GM18519 (cell line): ENCODE data around the gene LSG1.
"Not testable (repeated sequence)": the region's sequence is repeated elsewhere in the genome, so short reads cannot be mapped to it uniquely, and the experiment has no call there.

ENCODE experiments used
- ATAC-seq: cut with Tn5 transposase; IDR thresholded peaks from one replicate; pipeline ENCODE4 v1.9.1; 2021; ENCODE audit warnings: mild to moderate bottlenecking, moderate library complexity; ENCODE audit not compliant: unreplicated experiment, low FRiP score

Gene LSG1

DNA sequence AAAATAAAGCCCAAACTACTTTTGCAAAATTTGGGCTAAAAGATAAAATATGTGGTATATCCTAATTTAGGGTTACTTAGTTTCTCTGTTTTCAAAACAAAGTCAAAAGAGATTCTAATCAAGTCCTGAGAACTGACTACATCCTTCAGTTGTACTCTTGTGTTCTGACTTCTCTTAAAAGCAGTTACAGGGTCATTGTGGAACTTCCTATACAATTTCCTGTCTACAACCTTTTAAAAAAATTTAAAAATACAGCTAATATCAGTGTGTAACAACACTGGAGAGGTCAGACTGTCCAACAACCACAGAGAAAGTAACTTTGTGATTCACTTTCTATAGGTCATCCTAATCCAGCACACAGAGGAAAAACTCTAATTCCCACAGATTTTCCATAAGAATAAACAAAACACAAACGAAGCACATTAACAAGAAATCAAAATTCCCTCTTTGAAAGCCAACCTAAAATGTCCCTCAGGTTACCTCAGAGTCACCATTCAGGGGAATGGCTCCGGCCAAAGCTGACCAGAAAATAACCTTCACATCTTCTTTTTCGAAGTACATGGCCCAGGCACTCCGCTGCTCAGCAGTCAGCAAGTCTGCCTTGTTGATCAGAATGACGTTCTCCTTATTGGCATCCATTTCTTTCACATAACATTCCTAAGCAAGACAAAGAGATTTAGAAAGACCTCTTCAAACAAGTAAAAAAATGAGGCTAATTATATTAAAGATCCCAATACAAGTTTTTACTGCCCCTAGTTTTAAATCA, 13.3 kb downstream of the LSG1 start:
- ATAC-seq = no peak

DNA sequence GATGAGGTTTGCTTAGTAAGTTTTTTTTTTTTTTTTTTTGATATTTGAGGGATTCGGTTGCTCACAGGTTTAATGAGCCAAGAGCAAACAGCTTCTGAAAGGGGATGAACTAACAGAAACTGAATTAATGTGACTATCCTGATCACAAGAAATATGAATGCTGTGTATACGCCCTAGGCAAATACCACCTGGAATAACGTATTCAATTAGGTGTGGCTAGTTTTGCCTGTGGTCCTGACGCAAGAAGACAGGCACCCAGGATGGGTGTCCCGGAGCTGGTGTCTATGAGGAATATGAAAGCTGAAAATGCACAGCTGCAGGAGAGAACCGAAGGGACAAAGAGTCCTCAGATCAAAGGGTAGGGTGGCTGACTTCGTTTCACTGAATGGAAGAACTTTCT, 14.6 kb downstream of the LSG1 start:
- no peak for ATAC-seq

DNA sequence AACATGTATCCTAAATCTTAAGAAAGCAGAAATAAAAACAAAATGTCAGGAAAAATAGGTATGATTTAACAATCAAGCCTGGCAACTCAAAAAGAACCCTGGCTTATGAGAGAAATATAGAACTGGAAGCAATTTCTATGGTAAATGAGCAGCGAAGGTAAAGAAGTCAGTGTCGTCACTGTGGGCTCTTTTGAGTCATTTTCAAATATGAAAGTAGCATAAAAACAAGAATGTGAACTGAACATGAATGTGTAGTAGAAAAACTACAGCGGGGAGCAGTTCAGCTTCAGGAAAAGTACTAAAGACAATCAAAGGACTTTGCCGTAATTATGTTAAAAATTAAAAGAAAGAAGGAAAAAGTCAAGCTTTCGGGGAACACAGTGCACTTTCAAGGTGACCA, 17.5 kb downstream of the LSG1 start:
- ATAC-seq = no peak

DNA sequence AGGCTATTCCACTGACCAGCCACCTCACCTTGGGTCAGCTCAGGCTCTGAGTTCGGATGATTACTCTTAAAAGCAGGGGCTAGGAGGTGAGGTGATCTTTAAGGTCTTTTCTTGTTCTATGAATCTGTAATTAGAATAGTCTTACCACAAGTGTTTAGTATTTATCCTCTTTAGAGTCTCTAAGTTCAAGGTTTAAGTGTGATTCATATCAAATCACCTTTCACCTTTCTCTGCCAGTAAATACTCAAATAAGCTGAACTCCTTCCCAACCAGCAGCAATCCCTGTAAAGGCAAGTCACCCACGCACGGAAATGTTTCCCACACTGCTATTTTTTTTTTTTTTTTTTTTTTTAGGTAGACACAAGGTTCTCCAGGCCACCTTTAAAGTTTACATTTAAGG, 24.2 kb downstream of the LSG1 start:
- ATAC-seq = no peak

DNA sequence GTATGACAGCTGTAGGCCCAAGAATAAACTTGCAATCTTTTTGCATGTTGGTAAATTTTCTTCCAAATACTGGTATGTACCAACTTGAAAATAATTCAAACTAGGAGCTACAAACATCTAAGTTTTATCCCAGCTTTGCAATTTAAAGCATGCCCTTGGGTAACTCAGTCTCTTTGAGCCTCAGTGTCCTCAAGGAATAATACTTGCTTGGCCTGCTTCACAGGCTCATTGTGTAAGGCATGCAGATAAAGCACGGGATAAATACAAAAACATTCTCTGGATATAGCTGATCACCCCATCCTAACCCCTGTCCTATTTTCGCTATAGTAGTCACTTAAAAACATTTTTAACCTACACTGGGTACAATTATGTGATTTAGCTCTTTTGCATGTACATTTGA, 29.2 kb downstream of the LSG1 start:
- no peak for ATAC-seq

DNA sequence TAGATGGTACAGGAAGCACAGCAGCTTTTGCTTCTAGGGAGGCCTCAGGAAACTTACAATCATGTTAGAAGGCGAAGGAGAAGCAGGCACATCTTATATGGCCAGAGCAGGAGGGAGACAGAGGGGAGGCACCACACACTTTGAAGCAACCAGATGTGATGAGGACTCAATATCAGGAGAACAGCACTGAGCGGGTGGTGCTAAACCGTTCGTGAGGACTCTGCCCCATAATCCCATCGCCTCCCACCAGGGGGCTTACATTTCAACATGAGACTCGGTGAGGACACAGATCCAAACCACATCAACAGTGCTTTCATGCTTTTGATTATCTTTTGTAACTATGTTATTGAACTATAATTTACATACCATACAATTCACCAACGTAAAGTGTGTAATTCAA, 31.2 kb downstream of the LSG1 start:
- ATAC-seq = no peak

DNA sequence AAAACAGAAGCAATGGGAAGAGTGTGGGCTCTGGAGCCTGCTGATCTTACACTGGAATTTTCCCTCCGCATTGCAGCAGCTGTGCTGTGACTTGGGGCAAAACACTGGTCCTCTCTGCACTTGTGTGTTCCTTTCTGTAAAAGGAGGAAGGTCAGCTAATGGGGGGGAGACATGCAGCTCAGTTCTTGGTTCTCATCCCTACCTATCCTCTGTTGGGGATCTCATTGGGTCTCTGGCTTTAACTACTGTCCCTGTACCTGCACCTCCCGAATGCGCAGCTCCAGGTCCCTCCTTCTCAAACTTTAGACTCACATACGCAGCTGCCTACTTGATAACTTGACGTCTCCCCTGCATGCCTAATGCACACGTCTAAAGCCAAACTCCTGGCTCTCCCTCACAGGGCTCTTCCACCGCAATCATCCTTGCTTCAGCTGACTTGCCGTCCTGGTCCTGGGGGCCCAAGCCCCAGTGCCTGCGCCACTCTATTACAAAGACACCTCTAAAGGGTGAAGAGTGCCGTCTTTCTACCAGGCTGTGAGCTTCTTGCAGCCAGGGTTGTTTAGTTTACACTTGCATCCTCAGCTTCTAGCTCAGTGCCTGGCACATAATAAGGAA, 32.9 kb downstream of the LSG1 start:
- no peak for ATAC-seq

DNA sequence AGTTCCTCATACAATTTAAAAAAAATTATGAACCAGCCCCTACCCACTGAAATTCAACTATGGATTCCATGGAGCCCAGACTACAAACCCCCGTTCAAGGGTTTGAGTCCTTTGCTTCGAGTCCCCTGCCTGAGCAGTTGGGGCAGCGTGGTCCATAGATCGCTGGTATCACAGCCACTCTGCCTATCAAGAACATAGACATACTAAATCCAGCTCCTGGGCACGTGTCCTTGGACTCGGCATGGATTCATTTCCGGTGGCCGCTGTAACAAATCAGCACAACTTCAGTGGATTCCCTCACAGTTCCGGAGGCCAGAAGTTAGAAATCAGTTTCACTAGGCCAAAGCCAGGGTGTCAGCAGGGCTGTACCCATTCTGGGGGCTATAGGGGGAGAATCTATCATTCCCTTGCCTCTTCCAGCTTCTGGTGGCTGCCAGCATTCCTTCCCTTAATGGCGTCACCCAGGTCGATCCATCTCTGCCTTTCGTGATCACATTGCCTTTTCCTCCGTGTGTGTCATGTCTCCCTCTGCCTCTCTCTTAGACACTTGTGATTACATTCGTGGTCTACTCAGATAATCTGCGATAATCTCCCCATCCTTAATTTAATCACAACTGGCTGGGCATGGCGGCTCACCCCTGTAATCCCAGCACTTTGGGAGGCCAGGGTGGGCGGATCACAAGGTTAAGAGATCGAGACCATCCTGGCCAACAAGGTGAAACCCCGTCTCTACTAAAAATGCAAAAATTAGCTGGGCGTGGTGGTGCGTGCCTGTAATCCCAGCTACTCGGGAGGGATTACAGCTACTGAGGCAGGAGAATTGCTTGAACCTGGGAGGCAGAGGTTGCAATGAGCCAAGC, 34.2 kb downstream of the LSG1 start:
- ATAC-seq = no peak

DNA sequence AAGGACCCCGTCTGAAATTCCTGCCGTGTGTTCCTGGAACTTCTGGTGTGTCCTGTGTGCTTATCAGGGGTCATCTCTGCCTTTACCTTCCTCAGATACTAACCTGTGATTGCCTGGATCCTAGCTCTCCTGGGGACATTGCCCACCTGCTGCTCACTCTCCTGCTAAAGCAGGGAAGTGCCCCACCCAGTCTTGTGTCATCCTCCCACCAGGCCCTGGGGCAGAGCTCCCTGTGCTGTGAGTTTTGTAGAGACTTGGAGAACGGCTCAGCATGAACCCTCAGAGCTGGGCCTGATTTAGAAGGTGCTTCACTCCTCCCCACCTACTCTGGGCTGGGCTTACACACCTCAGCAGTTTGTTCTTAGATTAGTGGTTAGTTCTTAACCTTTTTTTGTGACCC, 34.9 kb downstream of the LSG1 start:
- no peak for ATAC-seq

DNA sequence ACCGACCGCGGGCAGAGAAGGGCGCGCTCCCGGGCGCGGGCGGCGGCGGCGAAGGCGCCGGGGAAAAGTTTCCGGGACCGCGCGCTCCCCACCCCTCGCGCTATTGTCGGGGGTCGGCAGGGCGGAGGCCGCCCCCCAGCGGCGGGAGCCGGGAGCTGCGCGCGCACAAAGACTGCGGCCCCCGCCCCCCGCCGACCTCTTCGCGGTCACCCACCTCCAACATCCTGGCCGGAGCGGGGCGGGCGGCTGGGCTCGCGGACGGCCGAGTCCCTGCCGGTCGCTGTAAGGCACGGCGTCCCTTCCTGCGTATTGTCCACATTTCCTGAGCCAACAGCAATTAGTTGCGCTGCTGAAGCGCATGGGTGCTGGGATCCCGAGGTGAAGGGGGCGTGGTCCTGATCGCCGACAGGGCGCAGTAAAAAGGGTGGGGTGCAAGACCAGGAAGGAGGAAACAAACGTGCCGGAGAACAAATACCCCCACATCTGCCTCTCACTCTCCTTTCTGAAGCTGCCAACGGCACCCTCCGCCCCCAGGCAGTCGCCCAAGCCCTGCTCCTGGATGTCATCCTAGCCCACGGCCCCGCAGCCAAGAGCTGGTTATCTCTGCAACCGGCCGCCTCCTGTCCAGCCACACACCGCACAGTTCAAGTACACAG, 38.5 kb downstream of the LSG1 start, which contains the start of gene TMEM44:
TMEM44 (minus strand) TSS at position 71 of the 656 bp plus-strand sequence. CDS start 204 bp downstream, outside the sequence.
- ATAC-seq = peak; percentile 63

DNA sequence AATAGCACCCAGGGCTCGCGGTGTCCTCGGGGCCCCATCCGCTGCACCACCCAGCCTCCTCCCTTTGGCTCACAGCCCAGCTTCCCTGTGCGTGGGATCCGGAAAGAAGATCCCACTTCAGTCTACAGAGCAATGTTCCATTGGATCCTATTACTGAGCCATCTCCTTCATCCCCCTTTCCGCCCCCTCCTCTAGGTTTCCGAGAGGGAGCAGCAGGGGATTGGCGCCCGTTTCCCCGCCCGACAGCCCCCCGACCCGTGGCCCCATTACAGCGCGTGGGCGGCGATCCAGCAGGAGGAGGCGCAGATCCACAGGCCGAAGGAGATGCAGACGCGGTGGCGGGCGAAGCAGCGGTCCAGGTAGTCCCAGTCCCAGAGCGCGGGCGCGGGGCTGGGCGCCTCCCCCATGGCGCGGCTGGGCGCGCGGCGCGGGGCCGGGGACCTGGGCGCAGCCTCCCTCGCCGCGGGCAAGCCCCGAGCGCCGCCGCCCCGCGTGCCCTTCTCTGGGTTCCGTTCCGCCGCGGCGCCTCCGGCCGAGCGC, 39.1 kb downstream of the LSG1 start:
- ATAC-seq = peak; percentile 40

DNA sequence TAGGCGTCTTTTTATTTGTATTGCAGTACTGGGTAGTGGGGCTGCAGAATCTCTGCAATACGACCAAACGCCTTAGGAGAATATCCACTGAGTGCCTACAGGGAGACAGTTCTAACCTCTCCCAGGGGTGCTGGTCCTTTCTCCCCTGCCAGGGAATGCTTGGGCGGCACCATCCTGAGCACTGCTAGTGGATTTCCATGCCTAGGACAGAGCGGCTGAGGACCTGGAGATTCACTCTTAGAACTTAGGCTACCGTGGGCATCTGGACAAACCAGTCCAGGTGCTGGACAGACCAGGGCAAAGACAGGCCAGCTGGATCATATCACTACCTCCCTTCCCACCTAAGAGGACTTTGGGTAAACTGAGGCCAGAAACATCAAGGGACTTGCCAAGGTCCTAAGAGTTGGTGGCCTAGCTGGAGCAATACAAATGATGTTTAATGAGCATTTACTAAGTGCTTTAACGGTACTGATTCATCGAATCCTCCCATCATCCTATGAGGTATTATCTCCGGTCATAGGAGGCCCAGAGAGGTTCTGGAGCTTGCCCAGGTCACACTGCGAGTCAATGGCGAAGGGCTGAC, 39.7 kb downstream of the LSG1 start:
- ATAC-seq = no peak

DNA sequence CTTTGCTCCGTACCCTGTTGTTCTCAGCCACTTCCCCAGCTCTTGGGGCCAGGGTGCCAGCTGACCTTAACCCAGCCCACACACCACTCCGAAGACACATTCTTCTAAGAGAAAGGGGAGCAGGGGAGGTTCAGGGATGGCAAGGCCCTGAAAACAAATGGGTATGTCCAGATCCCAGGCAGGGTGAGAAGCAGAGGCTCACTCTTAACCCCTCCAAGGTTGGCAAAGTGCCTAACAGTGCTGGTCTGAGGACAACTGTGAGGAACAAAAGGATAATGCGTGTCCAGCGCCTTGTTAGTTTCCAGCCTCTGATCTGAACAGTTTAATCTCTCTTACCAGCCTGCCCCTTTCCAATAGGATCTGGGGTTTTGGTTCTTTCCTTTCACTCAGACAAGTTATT, 40.3 kb downstream of the LSG1 start:
- ATAC-seq = no peak

DNA sequence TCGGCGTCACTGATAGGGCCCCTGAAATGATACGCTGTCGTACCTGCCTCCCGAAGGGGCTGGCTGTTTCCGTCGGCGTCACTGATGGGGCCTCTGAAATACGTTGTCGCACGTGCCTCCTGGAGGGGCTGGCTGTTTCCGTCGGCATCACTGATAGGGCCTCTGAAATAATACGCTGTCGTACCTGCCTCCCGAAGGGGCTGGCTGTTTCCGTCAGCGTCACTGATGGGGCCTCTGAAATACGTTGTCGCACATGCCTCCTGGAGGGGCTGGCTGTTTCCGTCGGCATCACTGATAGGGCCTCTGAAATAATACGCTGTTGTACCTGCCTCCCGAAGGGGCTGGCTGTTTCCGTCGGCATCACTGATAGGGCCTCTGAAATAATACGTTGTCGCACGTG, 41.3 kb downstream of the LSG1 start:
- ATAC-seq = not testable (repeated sequence)

DNA sequence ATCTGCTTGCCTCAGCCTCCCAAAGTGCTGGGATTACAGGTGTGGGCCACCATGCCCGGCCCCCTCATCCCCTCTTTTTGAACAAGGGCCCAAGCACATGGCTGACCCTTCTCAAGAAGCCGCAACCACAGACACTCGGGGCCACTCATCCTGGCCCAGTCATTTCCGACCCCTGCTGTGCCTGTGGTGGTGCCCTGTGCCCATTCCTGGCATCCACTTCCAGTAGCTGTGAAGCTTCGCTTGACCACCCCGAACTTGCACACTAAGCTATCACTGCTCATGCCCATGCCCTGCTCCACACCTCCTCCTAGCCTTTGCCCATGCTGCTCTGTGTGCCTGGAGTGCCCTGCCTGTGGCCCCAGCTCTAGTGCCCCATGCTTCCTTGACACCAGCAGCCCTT, 47.0 kb downstream of the LSG1 start:
- no peak for ATAC-seq

DNA sequence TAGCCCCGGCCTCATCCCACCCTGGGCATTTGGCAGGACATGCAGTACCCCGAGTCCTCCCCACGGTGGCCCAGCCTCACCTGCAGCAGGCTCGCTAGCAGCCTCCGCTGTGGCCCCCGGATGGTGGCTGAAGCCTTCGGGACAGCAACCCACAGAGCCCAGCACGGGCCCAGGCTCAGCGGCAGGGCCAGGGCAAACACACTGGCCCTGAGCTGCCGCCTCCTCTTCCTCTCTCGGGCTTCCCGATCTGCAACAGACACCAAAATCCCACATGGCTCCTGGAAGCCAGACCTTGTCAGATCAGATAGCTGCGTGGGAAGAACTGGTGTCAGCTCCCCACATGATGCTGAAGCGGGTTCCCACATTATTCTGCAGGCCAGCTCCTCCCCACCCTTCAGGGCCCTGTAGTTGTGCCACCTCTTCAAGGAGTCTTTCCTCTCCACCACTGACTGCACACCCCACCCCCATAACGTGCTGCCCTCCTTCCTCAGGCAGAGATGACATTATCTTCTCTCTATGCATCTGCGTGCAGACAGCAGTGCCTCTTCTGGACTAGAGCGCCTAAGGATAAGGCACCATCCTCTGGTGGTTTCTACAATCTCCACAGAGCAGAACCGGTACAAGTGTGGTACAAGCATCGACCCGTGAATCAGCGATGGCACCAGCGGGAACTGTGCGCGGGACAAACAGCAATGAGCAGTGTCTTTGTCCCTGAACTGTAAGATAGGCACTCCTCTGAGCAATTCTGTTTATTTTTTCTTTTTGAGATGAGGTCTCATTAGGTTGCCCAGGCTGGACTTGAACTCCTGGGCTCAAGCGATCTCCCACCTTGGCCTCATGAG, 48.3 kb downstream of the LSG1 start:
- ATAC-seq = no peak

DNA sequence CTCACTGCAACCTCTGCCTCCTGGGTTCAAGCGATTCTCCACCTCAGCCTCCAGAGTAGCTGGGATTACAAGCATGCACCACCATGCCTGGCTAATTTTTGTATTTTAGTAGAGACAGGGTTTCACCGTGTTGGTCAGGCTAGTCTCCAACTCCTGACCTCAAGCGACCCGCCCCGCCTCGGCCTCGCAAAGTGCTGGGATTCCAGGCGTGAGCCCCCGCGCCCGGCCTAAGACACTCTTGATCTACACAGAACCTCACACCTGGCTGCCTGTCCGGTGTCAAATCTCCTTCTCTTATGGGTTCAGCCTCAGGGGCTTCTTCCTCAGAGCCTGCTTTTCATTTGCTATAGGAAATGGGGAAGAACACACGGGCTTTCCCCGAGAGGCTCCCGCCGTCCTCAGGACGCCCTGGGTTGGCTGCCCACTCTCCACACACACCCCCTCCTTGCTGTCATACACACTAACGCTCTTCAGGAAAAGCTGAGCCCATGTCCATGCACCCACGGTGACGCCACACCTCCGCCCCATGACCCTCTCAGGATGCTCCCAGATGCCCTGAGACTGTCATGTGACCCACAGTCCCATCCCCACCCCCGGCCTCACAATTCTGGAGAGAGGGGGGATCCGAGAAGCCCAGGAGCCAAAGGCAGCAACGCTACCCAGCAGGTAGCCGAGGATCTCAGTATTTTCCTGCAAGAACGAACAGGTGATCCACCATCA, 49.2 kb downstream of the LSG1 start:
- no peak for ATAC-seq

DNA sequence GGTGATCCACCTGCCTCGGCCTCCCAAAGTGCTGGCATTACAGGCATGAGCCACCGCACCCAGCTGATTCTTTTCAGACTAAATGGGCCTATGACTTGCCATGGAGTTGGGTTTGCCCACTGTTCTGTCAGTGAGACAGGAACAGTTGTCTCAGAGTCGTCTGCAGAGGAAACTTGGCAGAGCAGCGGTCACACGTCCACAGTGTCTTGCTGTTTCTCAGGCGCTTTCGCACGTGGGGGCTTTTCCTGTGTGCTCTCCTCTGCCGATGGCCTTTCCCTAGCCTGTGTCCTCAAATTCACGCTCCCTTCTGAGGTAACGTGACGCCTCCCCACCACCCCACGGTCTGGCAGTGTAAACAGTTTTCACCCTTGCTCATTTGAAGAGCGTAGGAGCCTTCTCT, 50.0 kb downstream of the LSG1 start:
- ATAC-seq = no peak

DNA sequence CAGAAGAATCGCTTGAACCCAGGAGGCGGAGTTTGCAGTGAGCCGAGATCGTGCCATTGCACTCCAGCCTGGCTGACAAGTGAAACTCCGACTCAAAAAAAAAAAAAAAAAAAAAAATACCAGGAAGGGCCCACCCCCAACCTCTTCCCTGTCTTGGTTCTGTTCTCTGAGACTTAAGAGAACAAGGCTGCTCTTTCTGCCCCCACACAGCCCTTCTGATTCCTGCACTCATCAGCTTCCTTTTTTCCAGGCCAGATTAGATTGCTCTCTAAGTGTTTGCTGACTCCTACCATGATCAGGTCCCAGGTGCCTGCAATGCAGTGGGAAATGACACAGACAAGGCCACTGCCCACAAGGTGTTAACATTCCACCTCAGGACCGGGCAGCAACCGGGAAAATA, 51.8 kb downstream of the LSG1 start:
- no peak for ATAC-seq
